Measurements from ENCODE around the gene DMKN.

The DMKN gene, protein sequence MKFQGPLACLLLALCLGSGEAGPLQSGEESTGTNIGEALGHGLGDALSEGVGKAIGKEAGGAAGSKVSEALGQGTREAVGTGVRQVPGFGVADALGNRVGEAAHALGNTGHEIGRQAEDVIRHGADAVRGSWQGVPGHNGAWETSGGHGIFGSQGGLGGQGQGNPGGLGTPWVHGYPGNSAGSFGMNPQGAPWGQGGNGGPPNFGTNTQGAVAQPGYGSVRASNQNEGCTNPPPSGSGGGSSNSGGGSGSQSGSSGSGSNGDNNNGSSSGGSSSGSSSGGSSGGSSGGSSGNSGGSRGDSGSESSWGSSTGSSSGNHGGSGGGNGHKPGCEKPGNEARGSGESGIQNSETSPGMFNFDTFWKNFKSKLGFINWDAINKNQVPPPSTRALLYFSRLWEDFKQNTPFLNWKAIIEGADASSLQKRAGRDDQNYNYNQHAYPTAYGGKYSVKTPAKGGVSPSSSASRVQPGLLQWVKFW

DNA sequence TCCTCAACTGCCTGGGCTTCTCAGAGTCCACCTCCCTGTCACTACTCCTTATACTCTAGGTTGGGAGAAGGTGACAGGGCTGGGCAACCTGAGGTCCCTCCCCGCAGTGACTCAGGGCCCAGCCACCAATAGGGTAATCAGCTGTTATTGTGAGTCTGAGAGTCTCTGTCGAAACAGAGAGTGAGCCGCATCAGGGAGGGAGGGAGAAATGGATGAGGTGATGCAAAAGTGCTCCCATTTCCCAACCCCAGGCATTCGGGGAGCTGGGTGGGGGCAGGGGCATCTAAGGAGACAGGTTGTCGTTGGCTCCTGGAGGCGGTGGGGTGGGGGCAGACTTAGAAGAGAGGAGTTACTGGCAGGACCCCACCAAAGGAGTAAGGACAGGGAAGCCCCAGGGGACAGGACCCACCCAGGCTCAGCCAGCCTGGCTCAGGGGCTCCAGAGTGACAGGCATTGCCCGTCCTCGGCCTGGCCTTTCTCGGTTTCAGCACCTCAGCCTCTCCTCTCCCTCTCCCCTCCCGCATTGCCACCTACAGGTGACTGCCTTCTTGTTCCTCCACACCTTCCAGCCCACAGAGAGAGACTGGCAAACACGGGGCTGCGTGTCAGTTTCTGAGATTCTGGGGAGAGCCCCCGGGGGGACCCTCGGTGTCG is at the start of gene DMKN:
TSS of gene DMKN (minus strand) at position 22 of the 654 bp plus-strand sequence. CDS start 174 bp downstream, outside the sequence.
- DNase-seq, result no peak

DNA sequence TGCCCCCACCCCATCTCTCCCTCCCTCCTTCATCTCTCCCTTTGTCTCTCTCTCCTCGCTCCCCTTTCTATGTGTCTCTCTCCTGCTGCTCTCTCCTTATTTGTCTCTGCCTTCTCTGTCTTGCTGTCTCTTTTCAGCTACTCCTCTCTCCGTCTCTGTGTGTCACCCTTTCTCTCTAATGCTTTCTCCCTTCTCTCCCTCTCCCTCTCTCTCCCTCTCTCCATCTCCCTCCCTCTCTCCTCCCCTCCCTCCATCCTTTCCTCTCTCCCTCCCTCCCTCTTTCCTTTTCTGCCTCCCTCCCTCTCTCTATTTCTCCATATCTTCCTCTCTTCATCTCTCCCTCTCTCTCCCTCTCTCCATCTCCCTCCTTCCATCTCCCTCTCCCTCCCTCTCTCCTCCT is 49.3 kb upstream of the DMKN start:
- no peak for DNase-seq

DNA sequence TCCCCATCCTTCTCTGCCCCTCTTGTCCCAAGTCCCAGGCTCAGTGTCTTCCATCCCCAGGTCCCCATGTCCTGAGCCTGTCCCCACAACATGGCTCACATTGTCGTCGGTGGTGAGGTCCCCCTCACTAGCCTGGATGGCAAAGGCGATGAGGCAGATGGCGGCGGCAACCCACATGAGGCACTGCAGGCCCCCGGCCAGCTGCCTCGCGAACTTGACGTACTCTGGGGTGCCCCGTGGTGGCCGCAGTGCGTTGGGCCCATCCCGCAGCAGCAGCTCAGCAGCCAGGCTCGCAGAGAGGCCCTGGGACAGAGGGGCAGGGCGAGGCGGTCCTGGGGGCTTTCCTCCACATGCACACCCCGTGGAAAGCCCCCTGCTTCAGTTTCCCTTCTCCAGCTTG is 48.9 kb upstream of the DMKN start:
- DNase-seq, result no peak

DNA sequence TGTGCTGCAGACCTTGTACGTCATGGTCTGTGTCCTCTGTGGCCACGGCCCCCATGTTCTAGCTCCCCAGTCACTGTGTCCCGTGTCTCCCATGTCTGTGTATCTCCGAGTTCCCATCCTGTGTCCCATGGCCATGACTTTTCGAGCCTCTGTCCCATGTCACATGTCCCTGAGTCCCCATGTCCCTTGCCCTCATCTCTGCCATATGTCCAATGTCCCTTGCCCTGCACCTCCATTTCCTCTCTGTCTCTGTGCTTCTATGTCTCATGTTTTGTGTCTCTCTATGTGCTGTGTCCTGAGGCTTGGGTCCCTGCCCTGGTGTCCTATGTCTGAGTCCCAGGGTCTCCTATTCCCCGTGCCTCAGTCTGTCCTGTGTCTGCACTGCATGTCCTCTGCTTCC is 48.0 kb upstream of the DMKN start:
- no peak for DNase-seq

DNA sequence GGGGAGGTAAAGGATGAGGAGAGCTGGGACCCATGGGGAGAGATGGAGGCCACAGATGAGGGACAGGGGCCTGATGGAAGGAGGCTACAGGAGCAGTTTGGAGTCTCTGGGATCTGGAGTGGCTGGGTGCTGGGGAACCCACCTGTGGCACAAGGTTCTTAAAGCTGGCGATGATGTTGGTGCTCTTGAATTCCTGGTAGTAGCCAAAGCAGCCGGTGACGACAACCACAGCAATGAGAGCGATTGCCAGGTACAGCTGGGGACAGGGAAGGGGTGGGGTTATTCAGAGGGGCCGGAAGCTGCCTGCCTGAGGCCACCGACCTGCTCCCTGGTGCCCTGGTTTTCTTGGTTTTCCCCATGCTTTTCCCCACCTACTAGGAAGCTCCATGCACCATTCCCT is 47.2 kb upstream of the DMKN start:
- no peak for DNase-seq

DNA sequence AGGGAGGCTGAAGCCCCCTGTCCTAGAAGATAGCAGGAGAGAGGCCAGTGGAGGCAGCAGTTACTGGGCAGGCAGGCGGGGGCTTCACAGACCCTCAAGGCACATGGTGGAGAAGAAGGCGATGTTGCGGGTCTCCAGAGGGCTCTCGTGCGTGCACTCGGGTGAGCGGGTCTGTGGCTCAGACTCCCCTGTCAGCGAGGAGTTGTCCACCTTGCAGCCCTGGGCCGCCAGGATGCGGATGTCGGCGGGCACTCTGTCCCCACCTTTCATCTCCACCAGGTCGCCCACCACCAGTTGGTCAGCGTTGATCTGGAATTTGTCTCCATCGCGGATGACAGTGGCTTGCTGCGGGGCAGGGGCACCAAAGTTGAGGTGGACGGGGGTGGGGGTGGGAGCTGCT is 46.8 kb upstream of the DMKN start:
- DNase-seq, result no peak

DNA sequence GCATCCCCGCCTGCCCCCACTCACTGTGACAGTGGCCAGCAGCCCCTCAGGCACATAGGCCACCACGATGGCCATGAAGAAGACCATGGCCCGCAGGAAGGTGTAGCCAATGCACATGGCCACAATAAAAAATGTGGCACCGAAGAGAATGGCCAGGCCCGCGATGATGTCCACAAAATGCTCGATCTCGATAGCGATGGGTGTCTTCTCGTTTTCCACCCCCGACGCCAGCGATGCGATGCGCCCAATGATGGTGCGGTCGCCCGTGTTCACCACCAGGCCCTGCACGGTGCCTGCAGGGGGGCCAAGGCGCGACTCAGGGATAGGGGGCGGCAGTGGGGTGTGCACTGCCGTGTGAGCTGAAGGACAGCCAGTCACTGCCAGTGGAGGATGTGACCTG is 46.3 kb upstream of the DMKN start:
- no peak for DNase-seq

DNA sequence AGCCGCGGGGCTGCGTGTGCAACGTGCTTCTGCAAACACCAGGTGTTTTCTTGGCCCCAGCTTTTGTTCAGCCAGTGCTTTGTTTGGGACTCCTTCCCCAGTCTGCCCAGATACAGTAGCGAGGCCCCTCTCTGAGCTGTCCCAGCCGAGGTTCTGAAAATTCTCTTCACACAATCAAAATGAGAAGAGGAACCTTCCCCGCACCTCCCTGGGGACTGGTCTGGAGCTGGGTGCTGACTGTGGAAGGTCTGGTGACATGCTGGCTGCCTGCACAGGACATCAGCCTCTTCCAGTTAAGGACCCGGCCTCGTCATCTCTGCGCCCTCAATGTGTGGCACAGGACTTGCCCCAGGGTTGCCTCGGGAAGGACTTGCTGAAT is 45.8 kb upstream of the DMKN start:
- DNase-seq, result no peak

DNA sequence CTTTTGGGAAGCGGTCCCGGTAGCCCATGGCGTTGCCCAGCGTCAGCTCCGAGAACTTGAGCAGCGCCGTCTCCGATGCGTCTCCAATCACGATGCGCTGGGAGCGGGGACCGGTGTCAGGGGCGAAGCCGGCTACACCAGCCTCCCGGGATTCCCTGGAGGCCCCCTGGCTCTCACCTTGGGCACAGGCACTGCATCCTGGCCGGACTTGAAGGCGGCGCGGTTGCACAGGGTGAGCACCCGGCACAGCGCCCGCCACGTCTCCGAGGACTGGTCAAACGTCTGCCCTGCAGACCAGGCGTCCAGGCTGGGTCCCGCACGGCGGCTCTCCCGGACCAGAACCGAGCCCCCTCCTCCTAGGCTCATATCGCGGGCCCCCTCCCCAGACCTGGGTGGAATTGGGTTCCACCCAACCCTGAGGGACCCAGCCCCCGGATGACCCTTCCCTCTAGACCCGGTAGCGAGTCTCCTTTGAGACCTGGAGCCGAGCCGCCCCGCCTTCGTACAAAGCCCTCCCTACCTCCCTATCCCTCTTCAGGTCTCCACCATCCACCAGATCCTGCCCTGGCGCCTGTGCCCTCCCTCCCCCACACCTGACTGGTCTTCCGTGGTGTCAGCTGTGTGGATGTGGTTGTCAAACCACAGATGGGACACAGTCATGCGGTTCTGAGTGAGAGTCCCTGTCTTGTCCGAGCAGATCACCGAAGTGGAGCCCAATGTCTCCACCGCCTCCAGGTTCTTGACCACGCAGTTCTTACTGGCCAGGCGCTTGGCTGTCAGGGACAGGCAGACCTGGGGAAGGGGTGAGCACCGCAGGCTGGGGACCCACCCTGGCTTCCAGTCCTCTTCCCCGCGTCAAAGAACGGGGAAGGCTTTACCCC is 45.2 kb upstream of the DMKN start:
- DNase-seq, result no peak

DNA sequence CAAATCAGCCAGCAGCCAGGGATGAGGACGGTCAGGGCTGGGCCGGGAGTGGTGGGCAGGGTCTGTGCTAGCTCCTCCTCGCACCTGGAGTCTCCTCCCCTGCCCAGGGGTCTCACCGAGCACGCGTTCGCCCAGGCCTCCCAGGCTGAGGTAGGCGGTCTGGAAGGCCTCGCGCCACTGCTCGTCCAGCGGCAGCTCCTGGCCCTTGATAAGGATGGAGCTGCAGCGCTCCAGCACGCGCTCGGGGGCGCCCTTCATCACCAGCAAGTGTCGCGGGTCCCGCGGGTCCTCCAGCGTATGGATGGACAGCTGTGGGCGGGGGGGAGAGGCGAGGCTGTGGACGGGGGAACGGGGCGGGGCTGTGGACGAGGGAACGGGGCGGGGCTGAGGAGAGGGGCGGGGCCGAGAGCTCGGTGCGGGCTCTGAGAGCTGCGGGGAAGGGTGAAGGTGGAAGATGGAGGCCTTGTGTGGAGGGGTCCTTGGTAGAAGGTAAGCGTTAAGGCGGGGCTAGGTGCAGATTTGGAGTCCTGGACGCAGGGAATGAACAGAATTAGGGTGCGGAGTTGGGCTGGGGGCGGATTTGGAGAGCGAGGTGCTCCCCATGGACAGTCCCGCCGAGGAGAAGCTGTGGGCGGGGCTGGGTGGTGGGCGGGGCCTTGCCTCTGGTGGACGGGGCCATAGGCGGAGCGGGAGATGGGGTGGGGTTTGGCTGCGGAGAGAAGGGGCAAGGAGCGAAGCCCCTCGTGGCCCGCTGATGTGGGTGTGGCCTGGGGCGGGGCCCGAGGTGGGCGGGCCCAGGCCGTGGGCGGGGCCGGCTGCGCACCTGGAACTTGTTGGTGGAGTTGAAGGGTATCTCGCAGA is 44.3 kb upstream of the DMKN start:
- peak; percentile 45 for DNase-seq

DNA sequence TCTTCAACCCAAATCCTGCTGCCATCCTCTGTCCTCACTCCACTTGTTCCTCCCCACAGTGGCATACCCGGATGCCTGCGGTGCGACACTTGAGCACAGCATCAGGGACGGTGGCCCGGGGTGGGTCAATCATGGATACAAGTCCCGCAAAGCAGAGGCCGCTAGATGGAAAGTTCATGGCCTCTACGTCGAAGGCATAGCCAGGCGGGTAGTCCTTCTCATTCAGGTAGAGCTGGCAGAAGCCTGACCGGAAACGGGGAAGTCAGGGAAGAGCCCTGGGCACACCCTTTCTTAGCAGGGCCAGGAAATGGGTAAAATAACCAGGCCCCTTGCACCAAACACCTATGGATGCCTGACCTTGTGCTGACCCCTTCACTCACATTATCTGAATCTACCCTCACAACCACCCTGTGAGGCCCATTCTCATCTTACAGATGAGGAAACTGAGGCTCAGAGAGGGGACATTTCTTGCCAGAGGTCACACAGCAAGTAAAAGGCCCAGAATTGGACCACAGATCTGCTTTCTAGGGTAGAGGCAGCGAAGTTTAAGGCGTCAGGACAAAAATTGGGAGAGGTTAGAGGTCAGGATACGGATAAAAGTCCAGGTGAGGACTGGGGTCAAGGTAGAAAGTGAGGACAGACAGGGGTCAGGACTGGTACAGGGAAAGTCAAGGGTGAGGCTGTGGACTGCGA is 43.5 kb upstream of the DMKN start:
- DNase-seq, result no peak

DNA sequence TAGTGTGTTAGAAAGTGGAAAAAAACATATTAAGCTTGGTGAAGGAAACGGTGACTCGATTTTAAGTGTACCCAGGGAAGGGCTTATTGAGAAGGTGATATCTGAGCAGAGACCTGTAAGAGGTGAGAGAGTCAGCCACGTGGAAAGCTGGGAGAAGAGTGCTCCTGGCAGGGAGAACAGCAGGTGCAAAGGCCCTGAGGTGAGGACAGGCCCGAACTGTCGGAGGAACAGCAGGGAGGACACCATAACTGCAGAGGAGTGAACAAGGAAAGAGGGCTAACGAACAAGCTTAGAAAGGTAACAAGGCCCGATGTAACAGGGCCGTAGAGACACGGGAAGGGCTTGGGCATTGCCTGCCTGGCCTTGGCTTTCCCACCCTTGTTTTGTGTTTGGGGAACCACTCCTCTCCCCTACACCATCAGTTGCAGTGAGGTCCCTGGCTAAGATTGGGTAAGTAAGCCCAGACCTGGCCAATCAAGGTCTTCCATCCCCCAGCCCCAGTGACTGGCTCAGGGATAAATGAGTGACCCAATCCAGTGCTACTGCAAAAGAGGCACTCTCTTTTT is 42.7 kb upstream of the DMKN start:
- no peak for DNase-seq

DNA sequence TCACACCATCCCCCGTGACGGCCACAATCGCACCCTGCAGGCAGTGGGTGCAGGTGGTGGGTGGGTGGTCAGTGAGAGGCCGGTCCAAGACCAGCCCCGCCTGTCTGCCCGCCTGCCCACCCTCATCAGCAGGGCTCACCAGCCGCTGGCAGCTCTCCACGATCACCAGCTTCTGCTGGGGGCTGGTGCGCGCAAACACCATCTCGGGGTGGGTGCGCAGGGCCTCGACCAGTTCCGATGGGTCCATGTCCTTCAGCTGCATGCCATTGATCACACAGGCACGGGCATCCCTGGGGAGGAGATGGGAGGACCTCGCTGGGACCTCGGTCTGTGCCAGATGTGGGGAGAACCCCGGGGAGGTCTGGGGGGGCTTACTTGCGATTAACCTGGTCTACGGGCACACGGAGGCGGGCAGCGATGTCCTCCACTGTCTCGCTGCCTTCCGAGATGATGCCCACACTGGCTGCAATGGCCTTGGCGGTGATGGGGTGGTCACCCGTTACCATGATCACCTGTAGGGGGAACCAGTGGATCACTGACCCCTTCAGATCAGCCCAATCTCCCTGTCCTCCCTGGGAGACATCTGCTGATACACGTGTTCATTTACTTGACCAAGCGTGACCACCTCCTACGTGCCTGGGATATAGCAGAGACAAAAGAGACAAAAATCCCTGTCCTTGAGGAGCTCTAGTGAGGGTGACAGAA is 42.0 kb upstream of the DMKN start:
- no peak for DNase-seq

DNA sequence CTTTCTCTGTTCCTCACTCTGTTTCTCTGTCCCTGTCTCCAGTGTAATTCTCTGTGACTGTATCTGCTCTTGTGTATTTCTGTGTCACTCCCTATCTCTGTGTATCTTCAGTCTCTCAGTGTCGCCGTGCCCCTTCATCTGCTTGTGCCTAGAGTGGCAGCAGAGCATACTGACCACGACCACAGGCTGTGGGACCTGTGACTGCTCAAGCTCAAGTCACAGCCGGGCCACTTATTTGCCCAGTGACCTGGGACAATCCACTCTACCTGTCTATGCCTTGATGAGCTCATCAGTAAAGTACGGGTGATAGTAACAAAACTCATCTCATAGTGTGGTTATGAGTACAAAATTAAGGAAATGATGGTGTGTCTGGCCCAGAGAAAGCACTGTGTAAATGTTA is 40.6 kb upstream of the DMKN start:
- DNase-seq, result no peak

DNA sequence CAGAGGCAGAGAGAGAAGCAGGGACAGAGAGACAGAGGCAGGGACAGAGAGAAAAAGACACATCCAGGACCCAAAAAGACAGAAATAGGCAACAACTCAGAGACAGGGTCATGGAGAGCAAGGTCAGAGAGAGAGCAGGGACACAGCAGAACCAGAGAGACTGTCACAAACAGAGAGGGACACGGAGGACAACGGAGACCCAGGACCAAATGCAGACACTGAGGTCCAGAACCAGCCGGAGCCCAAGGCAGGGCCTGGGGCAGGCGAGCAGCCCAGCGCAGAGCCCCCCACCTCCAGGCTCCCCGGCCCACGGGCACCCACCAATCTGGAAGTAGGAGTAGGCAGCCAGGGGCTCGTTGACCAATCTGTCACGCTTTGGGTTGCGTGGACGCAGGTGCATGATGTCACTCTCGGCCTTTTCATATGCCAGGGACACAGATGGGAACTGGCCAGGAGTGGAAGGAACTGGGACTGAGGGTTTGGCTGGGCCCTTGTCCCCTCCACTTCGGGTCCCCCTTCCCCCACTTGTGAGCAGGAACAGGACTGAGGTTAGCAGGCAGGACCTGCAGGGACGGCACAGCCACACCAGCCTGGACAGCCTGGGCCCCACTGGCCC is 40.0 kb upstream of the DMKN start:
- no peak for DNase-seq

DNA sequence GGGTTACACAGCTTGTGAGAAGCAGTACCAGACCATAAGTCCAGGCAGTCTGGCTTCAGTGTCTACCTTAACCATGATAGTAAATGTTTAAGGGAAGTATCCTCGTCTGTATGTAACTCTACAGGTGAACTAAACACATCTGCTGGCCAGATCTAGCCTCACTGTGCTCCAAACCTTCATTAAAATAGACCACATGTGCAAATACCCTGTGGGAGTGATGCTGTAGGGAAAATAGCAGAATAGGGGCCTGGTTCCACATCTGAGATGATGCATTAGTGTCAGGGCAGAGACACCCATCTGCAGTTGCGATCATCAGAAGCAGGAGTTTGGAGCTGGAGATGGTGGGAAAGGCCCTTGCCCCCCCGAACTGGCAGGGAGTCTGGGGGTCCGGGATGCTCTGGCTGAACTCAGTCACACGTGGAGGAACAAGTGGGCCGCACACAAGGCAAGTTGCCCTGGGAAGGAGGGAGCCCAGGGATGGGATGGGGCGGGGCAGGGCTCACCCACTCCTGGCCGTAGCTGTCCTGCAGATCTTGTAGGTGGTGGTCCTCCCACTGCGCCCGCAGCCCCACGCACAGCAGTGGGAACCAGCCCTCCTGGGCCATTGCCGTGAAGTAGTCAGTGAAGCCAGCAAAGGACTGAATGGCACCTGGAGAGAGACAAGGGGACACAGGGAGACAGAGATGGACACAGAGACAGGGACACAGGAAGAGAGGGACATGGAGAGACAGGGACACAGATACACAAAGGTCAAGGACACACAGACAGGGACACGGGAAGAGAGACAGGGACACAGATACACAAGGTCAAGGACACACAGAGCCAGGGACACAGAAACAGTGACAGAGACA is 39.3 kb upstream of the DMKN start:
- DNase-seq, result no peak

DNA sequence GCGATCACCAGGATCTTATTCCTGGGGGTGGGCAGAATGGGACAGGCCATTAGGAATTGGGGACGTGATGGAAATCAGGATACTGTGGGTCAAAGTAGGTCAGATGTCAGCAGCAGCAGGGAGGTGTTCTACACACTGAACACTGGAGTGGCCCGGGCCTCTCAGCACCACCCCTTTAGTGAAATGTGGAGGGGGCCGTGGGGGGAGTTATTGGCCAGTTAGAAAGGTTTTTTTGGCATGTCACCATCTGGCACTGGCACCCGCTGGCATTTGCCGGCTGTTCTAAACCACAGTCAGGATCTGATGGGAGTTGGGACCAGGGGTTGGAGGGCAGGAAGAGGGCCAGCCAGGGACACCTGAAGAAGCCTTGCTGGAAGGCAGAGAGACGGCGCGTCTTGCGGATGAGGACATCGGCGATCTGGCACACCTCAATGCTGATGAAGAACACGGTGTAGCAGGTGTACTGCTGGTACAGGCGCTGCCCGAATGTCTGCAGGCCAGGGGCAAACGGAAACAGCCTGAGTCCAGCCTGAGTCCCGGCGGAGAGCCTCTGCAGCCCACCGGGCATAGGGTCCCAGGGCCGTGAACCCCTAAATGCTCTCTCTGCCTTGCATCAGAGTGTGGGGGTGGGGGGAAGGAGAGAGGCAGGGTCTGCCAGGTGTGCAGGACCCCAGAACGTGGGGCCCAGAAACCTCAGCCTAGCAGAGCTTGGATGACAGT is 37.8 kb upstream of the DMKN start:
- DNase-seq, result no peak

DNA sequence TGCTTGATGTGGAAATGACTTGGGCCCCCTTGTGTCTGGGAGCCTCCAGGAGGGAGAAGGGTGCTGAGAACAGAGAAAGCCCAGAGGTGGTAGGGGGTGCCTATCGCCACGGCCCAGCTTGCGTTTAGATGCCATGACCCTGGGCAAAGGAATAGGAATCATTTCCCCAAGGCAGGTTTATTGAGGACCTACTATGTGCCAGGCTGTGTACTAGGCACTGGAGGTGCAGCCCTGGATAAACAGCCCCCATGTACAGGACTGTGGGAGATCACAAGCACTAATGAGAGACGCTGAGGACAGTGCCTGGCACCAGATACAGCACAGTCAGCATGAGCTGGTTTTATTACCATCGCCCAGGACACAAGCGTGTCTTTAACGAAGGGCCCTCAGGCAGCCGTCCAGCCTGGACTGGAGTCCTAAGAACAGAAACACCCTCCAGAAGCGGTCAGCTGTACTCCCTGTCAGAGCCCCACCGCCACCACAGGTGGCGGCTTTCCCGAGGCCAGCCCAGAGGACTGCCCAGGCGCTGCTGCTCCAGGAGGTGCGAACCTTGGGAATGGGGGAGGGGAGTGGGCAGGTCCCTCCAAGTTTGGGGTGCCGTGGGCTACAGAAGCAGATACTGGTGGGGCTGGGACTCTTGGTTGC is 36.6 kb upstream of the DMKN start:
- DNase-seq, result no peak

Data from activated naive CD4-positive, alpha-beta T cell treated with Interleukin-2 at 50 U/mL for 16 hours (primary cell).